Measurements from ENCODE around the gene HBG2.

The HBG2 gene

GRCh38 chr11:5242933-5243815 lies 11.4 kb downstream of the HBG2 start:
- Histone ChIP-seq H3K27ac (replicated peaks) (no peak overlapping the region), H3K4me3 (replicated peaks; ENCODE audit: insufficient read depth, low read length) (no peak overlapping the region), H3K27me3 (ENCODE audit: insufficient read depth, poor library complexity, severe bottlenecking) (no peaks in the 10 kb centered on the region)
- DNase-seq (ENCODE audit: low read depth in 1 of 2, low spot score in 1 of 2): no peak
- no peak for TF ChIP-seq GABPA (IDR thresholded peaks at IDR 0.05; ENCODE audit: low read depth)
- no peak for TF ChIP-seq SPI1 (IDR thresholded peaks at IDR 0.05; ENCODE audit: borderline replicate concordance, low read depth)
- TF ChIP-seq POLR2AphosphoS5 (IDR thresholded peaks at IDR 0.05; ENCODE audit: low read depth): no peak
- TF ChIP-seq CTCF (IDR thresholded peaks at IDR 0.05; ENCODE audit: insufficient read depth, low read length): no peak
- no peak for TF ChIP-seq REST (IDR thresholded peaks at IDR 0.05; ENCODE audit: insufficient replicate concordance, low read depth)

- Histone ChIP-seq H3K27me3 (ENCODE audit: insufficient read depth, poor library complexity, severe bottlenecking) (no peaks in the 10 kb centered on the region), H3K4me3 (replicated peaks; ENCODE audit: insufficient read depth, low read length) (no peak overlapping the region), H3K27ac (replicated peaks) (no peak overlapping the region)
- DNase-seq (ENCODE audit: low read depth in 1 of 2, low spot score in 1 of 2): no peak
- no peak for TF ChIP-seq CTCF (IDR thresholded peaks at IDR 0.05; ENCODE audit: insufficient read depth, low read length)
- TF ChIP-seq POLR2AphosphoS5 (IDR thresholded peaks at IDR 0.05; ENCODE audit: low read depth): no peak
- no peak for TF ChIP-seq GABPA (IDR thresholded peaks at IDR 0.05; ENCODE audit: low read depth)
- TF ChIP-seq REST (IDR thresholded peaks at IDR 0.05; ENCODE audit: insufficient replicate concordance, low read depth): no peak
- TF ChIP-seq SPI1 (IDR thresholded peaks at IDR 0.05; ENCODE audit: borderline replicate concordance, low read depth): no peak
Observed at GRCh38 chr11:5242208-5242607, 12.4 kb downstream of the HBG2 start.

- no peak overlapping the region for H3K4me3 ChIP-seq (replicated peaks; ENCODE audit: insufficient read depth, low read length)
- no peak for TF ChIP-seq CTCF (IDR thresholded peaks at IDR 0.05; ENCODE audit: insufficient read depth, low read length)
- TF ChIP-seq POLR2AphosphoS5 (IDR thresholded peaks at IDR 0.05; ENCODE audit: low read depth): no peak
- TF ChIP-seq REST (IDR thresholded peaks at IDR 0.05; ENCODE audit: insufficient replicate concordance, low read depth): no peak
- TF ChIP-seq SPI1 (IDR thresholded peaks at IDR 0.05; ENCODE audit: borderline replicate concordance, low read depth): no peak
- no peak for TF ChIP-seq GABPA (IDR thresholded peaks at IDR 0.05; ENCODE audit: low read depth)
- DNase-seq (ENCODE audit: low read depth in 1 of 2, low spot score in 1 of 2): no peak
Observed at GRCh38 chr11:5241458-5241857, 13.1 kb downstream of the HBG2 start.

More at GRCh38 chr11:5241458-5241857, 13.1 kb downstream of the HBG2 start:
- Histone ChIP-seq H3K27ac (replicated peaks) (no peak overlapping the region), H3K27me3 (ENCODE audit: insufficient read depth, poor library complexity, severe bottlenecking) (no peaks in the 10 kb centered on the region)
